ENCODE results near the gene ERFE. TPM values are rescaled to one million over a fixed set of nuclear protein-coding genes. Genes with fewer than 3 reads are reported as not detected.
"Not testable (repeated sequence)": the region's sequence is repeated elsewhere in the genome, so short reads cannot be mapped to it uniquely, and the experiment has no call there.

ERFE gene
- total RNA-seq, 1 experiment from 2014 or later, result 4.5 TPM

- ATAC-seq (no peak), DNase-seq (ENCODE audit: low spot score) (no peak)
- Mint-ChIP-seq H3K9me3 (no peaks in the 10 kb centered on the region), H3K27ac (no peak overlapping the region), H3K27me3 (ENCODE audit: low read depth) (peaks cover 4% of the 10 kb centered on the region), H3K4me3 (no peak overlapping the region), H3K4me1 (no peaks in the 10 kb centered on the region), H3K36me3 (peaks cover 39% of the 10 kb centered on the region)
- no peak for TF ChIP-seq CTCF (IDR thresholded peaks at IDR 0.05)
- TF ChIP-seq, protein P1, sequence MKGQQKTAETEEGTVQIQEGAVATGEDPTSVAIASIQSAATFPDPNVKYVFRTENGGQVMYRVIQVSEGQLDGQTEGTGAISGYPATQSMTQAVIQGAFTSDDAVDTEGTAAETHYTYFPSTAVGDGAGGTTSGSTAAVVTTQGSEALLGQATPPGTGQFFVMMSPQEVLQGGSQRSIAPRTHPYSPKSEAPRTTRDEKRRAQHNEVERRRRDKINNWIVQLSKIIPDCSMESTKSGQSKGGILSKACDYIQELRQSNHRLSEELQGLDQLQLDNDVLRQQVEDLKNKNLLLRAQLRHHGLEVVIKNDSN (CRISPR knock-in tag; IDR thresholded peaks at IDR 0.05), result no peak
- TF ChIP-seq SOX15 (CRISPR knock-in tag; IDR thresholded peaks at IDR 0.05), result no peak
- TF ChIP-seq ATF3 (CRISPR knock-in tag; conservative IDR thresholded peaks at IDR 0.05), result no peak
- TF ChIP-seq IRF1 (CRISPR knock-in tag; IDR thresholded peaks at IDR 0.05), result no peak
- CTCF ChIA-PET, result interaction anchor here (0.6 kb wide), 1 partner anchor 11 kb away, joined by 3 read pairs; no protein-coding TSS in a partner anchor
- POLR2A ChIA-PET, result no interaction called here
Observed at GRCh38 chr2:238170386-238171071, 11.8 kb downstream of the ERFE start.

DNA sequence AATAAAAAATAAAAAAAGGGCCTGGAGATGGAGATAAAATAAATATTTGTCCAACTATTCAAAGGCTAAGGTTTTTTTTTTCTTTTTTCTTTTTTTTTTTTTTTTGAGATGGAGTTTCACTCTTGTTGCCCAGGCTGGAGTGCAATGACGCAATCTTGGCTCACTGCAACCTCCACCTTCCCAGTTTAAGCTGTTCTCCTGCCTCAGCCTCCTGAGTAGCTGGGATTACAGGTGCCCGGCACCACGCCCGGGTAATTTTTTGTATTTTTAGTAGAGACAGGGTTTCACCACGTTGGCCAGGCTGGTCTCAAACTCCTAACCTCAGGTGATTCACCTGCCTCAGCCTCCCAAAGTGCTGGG is 12.3 kb downstream of the ERFE start:
- H3K27ac Mint-ChIP-seq; CTCF ChIA-PET; H3K4me3 Mint-ChIP-seq; DNase-seq (ENCODE audit: low spot score); ATAC-seq; H3K4me1 Mint-ChIP-seq; H3K27me3 Mint-ChIP-seq (ENCODE audit: low read depth); H3K9me3 Mint-ChIP-seq; POLR2A ChIA-PET: not testable (repeated sequence)
- peaks cover 39% of the 10 kb centered on the region for H3K36me3 Mint-ChIP-seq

- H3K27ac Mint-ChIP-seq, result no peak overlapping the region
- H3K9me3 Mint-ChIP-seq, result no peaks in the 10 kb centered on the region
- CTCF ChIA-PET, result no interaction called here
- TF ChIP-seq ZBTB21 (CRISPR knock-in tag; IDR thresholded peaks at IDR 0.05; ENCODE audit: borderline replicate concordance) (no peak), ZNF219 (CRISPR knock-in tag; IDR thresholded peaks at IDR 0.05; ENCODE audit: borderline replicate concordance) (no peak), RELA (CRISPR knock-in tag; IDR thresholded peaks at IDR 0.05; ENCODE audit: borderline replicate concordance) (no peak), TEAD1 (CRISPR knock-in tag; IDR thresholded peaks at IDR 0.05) (no peak), NFE2L1 (CRISPR knock-in tag; IDR thresholded peaks at IDR 0.05) (no peak), ATF3 (CRISPR knock-in tag; conservative IDR thresholded peaks at IDR 0.05) (no peak), FOXK1 (CRISPR knock-in tag; IDR thresholded peaks at IDR 0.05) (no peak), ZNF281 (CRISPR knock-in tag; IDR thresholded peaks at IDR 0.05) (no peak), GTF2I (CRISPR knock-in tag; conservative IDR thresholded peaks at IDR 0.05) (no peak)
- TF ChIP-seq, protein P2, sequence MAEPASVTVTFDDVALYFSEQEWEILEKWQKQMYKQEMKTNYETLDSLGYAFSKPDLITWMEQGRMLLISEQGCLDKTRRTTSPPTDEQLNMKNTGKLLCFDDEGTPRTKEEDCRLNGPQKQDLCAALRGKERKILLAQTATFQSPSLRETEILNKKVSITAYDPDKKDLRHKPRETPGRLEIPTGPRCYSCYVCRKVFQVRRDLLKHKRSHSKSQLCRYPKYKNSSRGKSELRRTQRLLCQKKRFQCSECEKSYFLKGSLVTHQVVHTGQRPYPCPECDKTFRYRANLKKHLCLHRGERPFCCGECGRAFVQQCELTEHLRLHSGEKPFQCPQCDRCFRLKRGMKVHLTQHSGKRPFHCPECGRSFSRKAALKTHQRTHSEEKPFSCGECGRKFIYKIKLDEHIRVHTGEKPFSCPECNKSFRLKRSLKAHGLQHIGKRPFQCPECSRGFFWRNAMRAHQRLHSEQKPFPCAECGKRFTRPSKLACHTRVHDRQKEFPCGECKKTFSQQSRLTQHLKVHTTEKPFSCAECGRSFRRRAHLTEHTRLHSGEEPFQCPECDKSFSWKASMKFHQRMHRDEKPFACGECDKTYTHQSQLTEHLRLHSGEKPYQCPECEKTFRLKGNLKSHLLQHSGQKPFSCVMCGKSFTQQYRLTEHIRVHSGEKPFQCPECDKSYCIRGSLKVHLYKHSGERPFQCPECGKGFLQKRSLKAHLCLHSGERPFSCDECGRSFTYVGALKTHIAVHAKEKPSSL (CRISPR knock-in tag; conservative IDR thresholded peaks at IDR 0.05), result no peak
- TF ChIP-seq, protein P3, sequence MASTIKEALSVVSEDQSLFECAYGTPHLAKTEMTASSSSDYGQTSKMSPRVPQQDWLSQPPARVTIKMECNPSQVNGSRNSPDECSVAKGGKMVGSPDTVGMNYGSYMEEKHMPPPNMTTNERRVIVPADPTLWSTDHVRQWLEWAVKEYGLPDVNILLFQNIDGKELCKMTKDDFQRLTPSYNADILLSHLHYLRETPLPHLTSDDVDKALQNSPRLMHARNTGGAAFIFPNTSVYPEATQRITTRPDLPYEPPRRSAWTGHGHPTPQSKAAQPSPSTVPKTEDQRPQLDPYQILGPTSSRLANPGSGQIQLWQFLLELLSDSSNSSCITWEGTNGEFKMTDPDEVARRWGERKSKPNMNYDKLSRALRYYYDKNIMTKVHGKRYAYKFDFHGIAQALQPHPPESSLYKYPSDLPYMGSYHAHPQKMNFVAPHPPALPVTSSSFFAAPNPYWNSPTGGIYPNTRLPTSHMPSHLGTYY (CRISPR knock-in tag; IDR thresholded peaks at IDR 0.05), result no peak
- TF ChIP-seq, protein P4, sequence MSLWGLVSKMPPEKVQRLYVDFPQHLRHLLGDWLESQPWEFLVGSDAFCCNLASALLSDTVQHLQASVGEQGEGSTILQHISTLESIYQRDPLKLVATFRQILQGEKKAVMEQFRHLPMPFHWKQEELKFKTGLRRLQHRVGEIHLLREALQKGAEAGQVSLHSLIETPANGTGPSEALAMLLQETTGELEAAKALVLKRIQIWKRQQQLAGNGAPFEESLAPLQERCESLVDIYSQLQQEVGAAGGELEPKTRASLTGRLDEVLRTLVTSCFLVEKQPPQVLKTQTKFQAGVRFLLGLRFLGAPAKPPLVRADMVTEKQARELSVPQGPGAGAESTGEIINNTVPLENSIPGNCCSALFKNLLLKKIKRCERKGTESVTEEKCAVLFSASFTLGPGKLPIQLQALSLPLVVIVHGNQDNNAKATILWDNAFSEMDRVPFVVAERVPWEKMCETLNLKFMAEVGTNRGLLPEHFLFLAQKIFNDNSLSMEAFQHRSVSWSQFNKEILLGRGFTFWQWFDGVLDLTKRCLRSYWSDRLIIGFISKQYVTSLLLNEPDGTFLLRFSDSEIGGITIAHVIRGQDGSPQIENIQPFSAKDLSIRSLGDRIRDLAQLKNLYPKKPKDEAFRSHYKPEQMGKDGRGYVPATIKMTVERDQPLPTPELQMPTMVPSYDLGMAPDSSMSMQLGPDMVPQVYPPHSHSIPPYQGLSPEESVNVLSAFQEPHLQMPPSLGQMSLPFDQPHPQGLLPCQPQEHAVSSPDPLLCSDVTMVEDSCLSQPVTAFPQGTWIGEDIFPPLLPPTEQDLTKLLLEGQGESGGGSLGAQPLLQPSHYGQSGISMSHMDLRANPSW (CRISPR knock-in tag; conservative IDR thresholded peaks at IDR 0.05; ENCODE audit: low read depth), result no peak
Observed at GRCh38 chr2:238171575-238172187, 12.9 kb downstream of the ERFE start.

More at GRCh38 chr2:238171575-238172187, 12.9 kb downstream of the ERFE start:
- no peak overlapping the region for H3K4me3 Mint-ChIP-seq
- no peaks in the 10 kb centered on the region for H3K27me3 Mint-ChIP-seq (ENCODE audit: low read depth)
- POLR2A ChIA-PET, result no interaction called here
- H3K4me1 Mint-ChIP-seq, result no peaks in the 10 kb centered on the region
- H3K36me3 Mint-ChIP-seq, result peaks cover 39% of the 10 kb centered on the region
- no peak for DNase-seq (ENCODE audit: low spot score)
- ATAC-seq, result no peak

All from WTC11 (cell line).